GM10266 (cell line): Measurements from ENCODE around the gene NDUFB2.
"Not testable (repeated sequence)": the region's sequence is repeated elsewhere in the genome, so short reads cannot be mapped to it uniquely, and the experiment has no call there.

ENCODE experiments used
- DNase-seq: peaks from one replicate; pipeline ENCODE4 v3.0.0; 2012; ENCODE audit errors: extremely low spot score
- TF ChIP-seq, protein P1 (sequence below): IDR thresholded peaks from 2 replicates; pipeline ENCODE4 v1.5.1; 2012; ENCODE audit warnings: mild to moderate bottlenecking, low read depth; ENCODE audit not compliant: control insufficient read depth, insufficient read depth; ENCODE audit errors: missing control alignments

NDUFB2 gene

DNA sequence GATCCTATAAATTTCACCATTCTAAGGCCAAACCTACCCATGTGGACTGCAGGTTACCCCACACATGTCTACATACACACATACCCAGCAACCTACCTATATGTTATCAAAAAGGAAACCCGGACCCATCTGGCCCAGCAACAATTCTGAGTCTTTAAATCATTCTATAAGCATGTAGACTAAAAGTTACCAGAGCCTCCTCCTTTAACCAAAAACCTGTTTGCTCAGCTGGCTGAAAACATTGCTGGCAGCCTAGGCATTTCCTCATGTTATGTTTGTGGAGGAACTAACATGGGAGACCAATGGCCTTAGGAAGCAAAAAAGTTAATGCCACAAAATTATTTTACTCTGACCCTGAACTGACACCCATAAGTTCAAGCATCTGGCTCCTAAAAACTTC lies 29.0 kb upstream of the NDUFB2 start:
- TF ChIP-seq, protein P1, sequence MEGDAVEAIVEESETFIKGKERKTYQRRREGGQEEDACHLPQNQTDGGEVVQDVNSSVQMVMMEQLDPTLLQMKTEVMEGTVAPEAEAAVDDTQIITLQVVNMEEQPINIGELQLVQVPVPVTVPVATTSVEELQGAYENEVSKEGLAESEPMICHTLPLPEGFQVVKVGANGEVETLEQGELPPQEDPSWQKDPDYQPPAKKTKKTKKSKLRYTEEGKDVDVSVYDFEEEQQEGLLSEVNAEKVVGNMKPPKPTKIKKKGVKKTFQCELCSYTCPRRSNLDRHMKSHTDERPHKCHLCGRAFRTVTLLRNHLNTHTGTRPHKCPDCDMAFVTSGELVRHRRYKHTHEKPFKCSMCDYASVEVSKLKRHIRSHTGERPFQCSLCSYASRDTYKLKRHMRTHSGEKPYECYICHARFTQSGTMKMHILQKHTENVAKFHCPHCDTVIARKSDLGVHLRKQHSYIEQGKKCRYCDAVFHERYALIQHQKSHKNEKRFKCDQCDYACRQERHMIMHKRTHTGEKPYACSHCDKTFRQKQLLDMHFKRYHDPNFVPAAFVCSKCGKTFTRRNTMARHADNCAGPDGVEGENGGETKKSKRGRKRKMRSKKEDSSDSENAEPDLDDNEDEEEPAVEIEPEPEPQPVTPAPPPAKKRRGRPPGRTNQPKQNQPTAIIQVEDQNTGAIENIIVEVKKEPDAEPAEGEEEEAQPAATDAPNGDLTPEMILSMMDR = no peak
- DNase-seq = no peak

DNA sequence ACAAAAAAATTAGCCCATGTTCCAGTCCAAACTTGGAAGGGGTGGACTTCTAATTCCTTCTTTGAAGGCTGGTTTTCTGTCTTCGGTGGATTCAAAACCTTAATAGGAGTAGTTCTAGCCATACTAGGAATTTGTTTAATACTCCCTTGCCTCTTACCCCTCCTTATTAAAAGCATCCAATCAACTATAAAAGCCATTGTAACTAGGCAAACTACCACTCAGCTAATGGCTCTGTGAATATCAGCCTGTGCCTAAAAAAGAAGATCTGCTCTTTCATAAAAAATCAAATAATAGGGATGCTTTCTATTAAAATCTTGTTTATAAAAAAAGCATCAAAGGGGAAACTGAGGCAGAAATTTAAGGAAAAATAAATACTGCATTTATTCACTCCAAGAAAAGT lies 27.9 kb upstream of the NDUFB2 start:
- DNase-seq = no peak
- TF ChIP-seq, protein P1 = no peak

GRCh38 chr7:140669352-140669751 lies 27.2 kb upstream of the NDUFB2 start:
- TF ChIP-seq, protein P1 = no peak
- DNase-seq = no peak

- DNase-seq = not testable (repeated sequence)
These were observed 26.6 kb upstream of the NDUFB2 start for GRCh38 chr7:140669862-140670261.

GRCh38 chr7:140670343-140670935 lies 26.1 kb upstream of the NDUFB2 start:
- TF ChIP-seq, protein P1 = no peak
- DNase-seq = no peak

GRCh38 chr7:140671966-140672365 lies 24.5 kb upstream of the NDUFB2 start:
- TF ChIP-seq, protein P1 = no peak
- DNase-seq = no peak

GRCh38 chr7:140672382-140673062 lies 24.0 kb upstream of the NDUFB2 start, which contains the start of gene ADCK2:
Gene ADCK2 (plus strand): TSS chr7:140672945. CDS start chr7:140673331, 386 bp downstream.
- DNase-seq = peak; percentile 93

More at GRCh38 chr7:140672382-140673062, 24.0 kb upstream of the NDUFB2 start, which contains the start of gene ADCK2:
- TF ChIP-seq, protein P1 = no peak
